Kidney epithelial cell (primary cell): ENCODE measurements around the gene DCLRE1A. TPM values are rescaled to one million over a fixed set of nuclear protein-coding genes. Genes with fewer than 3 reads are reported as not detected.

Experiments used
- DNase-seq: peaks from one replicate; pipeline ENCODE4 v3.0.0-alpha.2; 2010; ENCODE audit warnings: low read depth
- H3K27me3 ChIP-seq: 2 replicates; pipeline ENCODE4 v1.6.0; 2011; ENCODE audit warnings: low read length; ENCODE audit not compliant: control insufficient read depth, insufficient read depth
- H3K36me3 ChIP-seq: 2 replicates; pipeline ENCODE4 v1.5.1; 2011; ENCODE audit warnings: low read length; ENCODE audit not compliant: control insufficient read depth, insufficient read depth
- H3K4me3 ChIP-seq: 2 replicates; pipeline ENCODE4 v1.5.1; 2011; ENCODE audit warnings: low read depth, mild to moderate bottlenecking, control low read depth, low read length
- CTCF ChIP-seq: IDR thresholded peaks from 2 replicates; pipeline ENCODE4 v1.5.1; 2011; ENCODE audit warnings: mild to moderate bottlenecking, moderate library complexity, low read length, control low read depth, inconsistent platforms; ENCODE audit not compliant: insufficient read depth, poor library complexity, severe bottlenecking
- total RNA-seq: library from RNA; depleted of rRNA; stranded (reverse); fragments of >200 nt; gene quantifications from 2 replicates; pipeline ENCODE4 v1.2.3, GENCODE V29; 2015

DCLRE1A gene
- total RNA-seq, 1 donor from 2014 or later = 11.7 TPM

- Histone ChIP-seq H3K36me3 (no peaks in the 10 kb centered on the region), H3K27me3 (no peaks in the 10 kb centered on the region), H3K4me3 (peak overlapping the region; percentile 98)
- TF ChIP-seq CTCF = no peak
- no peak for DNase-seq
Observed at GRCh38 chr10:113854761-113855588, 1.1 kb upstream of the DCLRE1A start.

- DNase-seq = no peak
- no peaks in the 10 kb centered on the region for H3K27me3 ChIP-seq
- H3K36me3 ChIP-seq = no peaks in the 10 kb centered on the region
- no peak for TF ChIP-seq CTCF
- peak overlapping the region; percentile 98 for H3K4me3 ChIP-seq
Observed at GRCh38 chr10:113853578-113854012, 287 bp downstream of the DCLRE1A start.

GRCh38 chr10:113849946-113850345 is 3.9 kb downstream of the DCLRE1A start:
- H3K36me3 ChIP-seq = no peaks in the 10 kb centered on the region

GRCh38 chr10:113849140-113849803 is 4.6 kb downstream of the DCLRE1A start:
- no peak overlapping the region for H3K4me3 ChIP-seq
- no peak for TF ChIP-seq CTCF

More at GRCh38 chr10:113849946-113850345, 3.9 kb downstream of the DCLRE1A start:
- no peak for TF ChIP-seq CTCF
- H3K4me3 ChIP-seq = no peak overlapping the region
- no peaks in the 10 kb centered on the region for H3K27me3 ChIP-seq
- no peak for DNase-seq

GRCh38 chr10:113846036-113846435 is 7.8 kb downstream of the DCLRE1A start:
- no peak for TF ChIP-seq CTCF
- no peak for DNase-seq
- Histone ChIP-seq H3K36me3 (no peaks in the 10 kb centered on the region), H3K27me3 (no peaks in the 10 kb centered on the region), H3K4me3 (no peak overlapping the region)

More at GRCh38 chr10:113849140-113849803, 4.6 kb downstream of the DCLRE1A start:
- Histone ChIP-seq H3K27me3 (no peaks in the 10 kb centered on the region), H3K36me3 (no peaks in the 10 kb centered on the region)
- DNase-seq = no peak
